T-helper 1 cell treated with Interleukin-12 subunit alpha and Interleukin-12 subunit beta and Interleukin-4 antibody, amounts not matched to agents 30 ng/mL and 1 ng/mL, for 36 hours (primary cell): ENCODE results near the gene DPM2. TPM values are rescaled to one million over a fixed set of nuclear protein-coding genes. Genes with fewer than 3 reads are reported as not detected.

Experiments used
- intact Hi-C: fragments of 100-400 bp; cut with micrococcal nuclease; formaldehyde crosslinking; loops from one replicate; pipeline ENCODE4 v1.15.1; 2024
- total RNA-seq: library from RNA; stranded (reverse); gene quantifications from 2 replicates; pipeline ENCODE4 v1.2.3, GENCODE V29; 2022

The DPM2 gene
- total RNA-seq, 1 donor from 2014 or later, result 51.3 TPM

DNA sequence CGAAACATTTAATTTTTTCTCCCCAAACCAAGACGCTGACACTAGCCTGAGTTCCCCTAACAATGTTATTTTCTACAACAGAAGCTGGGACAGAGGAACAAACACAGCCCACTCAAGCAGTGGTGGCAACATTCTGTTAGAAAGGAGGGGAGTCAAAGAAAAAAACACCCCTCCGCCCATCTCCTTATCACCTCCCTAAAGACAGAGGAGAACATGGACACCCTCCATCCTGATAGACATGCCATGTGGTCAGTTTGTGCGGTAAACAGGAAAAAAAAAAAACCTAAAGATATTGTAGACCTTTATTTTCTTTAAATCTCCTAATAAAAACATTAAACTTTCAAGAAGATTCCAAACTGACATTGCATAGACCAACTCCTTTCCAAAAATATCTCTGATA, 2.9 kb upstream of the DPM2 start:
- intact Hi-C loops, result no loop called here

DNA sequence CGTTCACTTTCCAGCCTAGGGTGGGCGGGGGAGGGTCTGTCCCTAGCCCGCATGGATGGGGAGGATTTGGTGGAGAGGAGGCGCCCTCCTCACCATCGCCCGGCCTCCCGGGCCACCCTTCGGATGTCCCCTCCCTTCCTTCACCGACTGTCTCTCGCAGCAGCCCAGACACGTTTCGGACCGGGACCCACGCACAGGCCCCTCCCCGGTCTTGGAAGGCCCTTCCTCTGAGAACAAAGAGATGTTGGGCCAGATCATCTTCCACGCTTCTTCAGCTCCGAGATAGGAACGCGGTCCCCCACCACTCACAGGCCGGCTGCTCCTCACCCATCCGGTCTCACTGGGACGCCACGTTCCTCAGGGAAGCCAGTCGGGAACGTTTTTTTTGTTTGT, 640 bp upstream of the DPM2 start:
- intact Hi-C loops, result no loop called here

DNA sequence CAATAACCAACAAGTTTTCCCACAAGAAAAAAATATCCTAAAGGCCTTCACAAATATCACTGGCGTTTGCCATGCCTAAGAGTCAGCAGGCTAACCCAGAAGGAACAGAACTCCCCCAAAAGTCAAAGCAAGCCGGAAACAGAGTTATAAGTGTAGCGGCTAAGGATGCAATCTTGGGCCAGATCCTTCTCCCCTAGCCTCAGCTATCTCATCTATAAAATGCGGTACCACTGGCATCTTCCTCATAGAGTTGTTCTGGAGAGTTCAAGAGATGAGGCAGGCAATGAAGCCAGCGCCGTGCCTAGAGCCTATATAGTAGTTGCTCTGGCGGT, 632 bp downstream of the DPM2 start:
- intact Hi-C loops, result loop anchor here (1.0 kb wide), 5 partner anchors 10 to 190 kb away; partner anchors contain the start of genes NAIF1 and PTGES2

DNA sequence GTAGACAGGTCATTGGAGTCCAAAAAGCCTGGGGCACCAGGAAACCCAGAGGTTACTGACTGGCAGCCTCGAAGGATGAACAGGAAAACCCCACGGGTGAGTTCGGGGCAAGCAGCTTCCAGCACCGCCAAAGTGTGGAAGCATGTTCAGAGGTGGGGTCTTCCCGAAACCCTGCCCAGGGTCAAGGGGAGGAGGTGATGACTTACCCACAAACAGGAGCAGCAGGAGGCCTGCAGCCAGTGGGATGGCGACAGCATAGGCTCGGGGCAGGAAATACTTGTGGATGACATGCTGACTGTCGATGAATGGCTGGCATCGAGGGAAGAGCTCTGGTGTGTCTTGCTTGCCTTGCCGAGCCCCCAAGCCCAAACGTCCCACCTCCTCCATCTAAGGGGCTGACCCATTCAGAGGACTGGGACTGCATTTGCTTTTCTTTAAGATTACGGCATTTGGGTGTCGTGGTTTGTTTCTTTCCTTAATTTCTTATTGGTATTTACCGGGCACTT, 1.3 kb downstream of the DPM2 start:
- intact Hi-C loops, result no loop called here

DNA sequence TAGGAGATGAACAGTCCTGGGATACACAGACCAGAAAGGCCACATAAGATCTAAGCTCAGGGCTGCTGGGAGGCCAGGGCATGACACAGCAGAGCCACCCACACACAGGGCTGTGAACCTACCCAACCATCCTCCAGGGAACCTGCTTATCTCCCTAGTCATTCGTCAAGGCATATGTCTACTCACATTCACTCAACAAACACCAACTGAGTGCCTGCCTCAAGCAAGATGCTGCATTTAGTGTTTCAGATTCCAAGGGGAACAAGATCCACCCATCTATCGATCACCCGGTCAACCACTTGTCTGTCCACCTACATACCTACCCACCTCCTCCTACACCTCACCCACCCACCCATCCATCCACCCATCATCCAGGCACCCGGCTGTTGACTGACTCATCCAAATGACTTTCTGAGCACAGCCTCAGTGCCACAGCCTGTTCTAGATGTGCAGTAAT, 1.9 kb downstream of the DPM2 start:
- intact Hi-C loops, result no loop called here

DNA sequence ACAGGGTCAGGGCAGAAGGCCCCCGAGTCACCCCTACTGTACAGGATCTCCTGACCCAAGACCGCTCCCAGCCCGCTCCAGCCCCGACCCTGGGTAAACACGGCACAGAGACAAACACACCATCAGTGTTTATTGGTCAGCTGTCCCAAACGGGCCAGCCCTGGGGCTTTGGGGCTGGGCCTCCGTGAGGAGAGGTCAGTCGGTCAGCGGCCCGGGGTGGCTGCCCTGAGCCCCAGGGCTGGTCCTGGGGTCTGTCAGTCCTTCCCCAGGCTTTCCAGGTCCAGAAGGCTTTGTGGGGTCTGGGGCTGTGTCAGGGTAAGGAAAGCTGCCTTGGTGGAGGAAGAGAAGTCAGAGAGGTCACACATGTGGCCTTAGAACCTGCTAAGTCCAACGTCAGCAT, 2.7 kb downstream of the DPM2 start:
- intact Hi-C loops, result loop anchor here (5.0 kb wide), 1 partner anchor 323 kb away; the partner anchor contains the start of gene STXBP1

DNA sequence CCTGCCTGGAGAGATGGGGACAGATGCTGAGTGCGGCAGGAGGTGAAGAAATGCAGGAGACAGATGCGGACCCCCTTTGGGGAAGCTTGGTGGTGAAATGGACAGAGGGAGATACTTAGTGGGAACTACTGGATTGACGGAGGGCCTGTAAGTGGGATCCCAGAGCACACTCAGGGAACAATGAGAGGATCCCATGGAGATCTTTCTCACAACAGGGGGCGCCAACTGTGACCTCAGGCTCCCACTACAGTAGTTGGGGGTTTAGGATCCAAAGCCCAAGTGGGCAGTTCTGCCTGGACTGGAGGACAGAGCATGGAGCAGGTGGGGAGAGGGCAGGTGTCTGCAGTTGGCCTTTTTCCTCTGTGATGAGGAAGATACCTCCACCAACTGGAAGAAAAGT, 3.4 kb downstream of the DPM2 start:
- intact Hi-C loops, result loop anchor here (5.0 kb wide), 1 partner anchor 322 kb away; the partner anchor contains the start of gene STXBP1

DNA sequence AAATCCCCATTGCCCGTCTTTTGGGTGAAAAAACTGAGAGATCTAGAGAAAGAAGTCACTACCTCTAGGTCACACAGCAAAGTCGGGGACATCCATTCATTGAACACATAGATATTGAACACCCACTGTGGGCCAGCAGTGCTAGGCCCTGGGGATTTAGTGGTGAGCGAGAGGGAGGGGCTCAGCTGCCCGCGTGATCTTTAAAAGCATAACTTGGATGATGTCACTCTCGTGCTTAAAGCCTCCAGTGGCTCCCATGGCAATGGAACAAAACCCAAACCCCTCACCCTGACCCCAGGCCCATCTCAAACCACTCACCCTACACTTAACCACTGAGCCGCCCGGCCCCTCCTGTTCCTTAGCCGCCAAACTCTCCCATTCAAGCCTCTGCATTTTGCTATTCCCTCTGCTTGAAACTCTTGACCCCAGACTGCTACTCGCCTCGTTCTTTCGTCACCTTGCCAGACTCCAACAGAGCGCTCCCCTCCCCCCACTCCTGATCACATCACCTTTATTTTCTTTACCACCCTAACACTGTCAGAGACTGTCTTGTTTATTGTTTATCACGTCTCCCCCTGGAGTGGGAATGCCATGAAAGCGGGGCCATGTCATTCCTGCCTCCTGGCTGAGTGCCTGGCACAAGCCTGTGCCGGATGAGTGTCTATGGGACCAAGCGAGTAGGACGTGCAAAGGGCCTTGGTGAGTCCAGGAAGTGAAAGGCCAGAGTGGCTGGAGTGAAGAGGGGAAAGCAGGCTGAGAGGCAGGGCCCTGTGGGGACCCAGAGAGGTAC, 6.4 kb downstream of the DPM2 start:
- intact Hi-C loops, result loop anchor here (2.0 to 5.0 kb wide), 2 partner anchors 26 to 319 kb away; partner anchors contain the start of gene STXBP1

DNA sequence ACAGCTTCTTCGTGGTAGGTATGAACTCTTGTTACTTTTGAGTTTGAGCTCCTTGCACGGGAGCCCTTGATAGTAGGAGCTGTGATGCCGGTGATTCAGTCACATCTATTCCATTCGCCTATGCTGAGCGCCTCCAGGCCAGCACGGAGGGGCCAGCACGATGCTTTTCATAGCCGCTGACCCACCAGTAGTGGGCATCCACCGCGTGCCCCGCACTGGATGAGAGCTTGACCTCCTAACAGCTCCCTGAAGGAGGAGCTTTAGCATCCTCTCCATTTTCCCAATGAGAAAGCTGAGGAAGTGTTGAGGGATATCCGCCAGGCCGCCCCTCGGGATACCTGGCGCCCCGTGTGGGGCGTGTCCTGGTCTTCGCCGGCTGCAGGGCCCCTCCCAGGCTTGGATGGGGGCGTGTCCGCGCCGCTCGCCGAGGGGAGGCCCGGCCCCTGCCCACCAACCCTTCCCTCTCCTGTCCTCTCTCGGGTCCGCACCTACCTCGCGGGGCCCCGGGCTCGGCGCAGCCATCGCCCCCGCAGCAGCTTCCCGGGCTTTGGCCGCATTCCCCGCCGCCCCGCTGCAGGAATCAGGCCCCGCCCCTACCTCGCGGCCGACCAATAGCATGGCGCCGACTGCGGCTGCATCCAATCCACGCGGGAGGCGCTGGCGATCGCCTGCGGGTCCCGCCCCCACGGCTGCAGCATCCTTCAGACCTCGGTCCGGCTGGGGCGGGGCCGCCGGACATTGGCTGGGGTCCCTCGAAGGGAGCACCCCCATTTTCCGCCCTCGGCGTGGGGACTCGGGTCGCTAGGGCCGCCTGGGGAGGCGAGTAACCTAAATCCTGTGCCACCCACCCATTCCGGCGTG, 7.2 kb downstream of the DPM2 start, which contains the start of gene PIP5KL1:
PIP5KL1 (minus strand) TSS at position 547 of the 861 bp plus-strand sequence; CDS start at position 522, 25 bp downstream.
- intact Hi-C loops, result loop anchor here (2.0 to 5.0 kb wide), 2 partner anchors 26 to 318 kb away; partner anchors contain the start of gene STXBP1

DNA sequence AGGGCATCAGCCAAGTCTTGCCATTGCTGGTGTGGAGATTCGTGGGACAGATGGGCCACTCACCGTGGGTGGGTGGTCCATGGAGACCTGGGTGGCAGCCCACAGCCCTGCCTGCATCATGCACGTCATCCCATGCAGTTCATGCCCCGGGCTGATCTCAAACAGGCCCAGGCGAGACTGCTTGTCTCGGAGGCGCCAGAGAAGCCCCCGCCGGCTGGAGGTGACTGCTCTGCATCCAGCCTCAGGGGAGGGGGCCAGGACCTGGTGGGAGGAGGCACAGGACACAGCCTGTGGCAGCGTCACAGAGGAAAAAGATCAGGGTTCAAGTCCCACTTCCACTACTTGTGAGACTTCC, 8.1 kb downstream of the DPM2 start:
- intact Hi-C loops, result no loop called here

DNA sequence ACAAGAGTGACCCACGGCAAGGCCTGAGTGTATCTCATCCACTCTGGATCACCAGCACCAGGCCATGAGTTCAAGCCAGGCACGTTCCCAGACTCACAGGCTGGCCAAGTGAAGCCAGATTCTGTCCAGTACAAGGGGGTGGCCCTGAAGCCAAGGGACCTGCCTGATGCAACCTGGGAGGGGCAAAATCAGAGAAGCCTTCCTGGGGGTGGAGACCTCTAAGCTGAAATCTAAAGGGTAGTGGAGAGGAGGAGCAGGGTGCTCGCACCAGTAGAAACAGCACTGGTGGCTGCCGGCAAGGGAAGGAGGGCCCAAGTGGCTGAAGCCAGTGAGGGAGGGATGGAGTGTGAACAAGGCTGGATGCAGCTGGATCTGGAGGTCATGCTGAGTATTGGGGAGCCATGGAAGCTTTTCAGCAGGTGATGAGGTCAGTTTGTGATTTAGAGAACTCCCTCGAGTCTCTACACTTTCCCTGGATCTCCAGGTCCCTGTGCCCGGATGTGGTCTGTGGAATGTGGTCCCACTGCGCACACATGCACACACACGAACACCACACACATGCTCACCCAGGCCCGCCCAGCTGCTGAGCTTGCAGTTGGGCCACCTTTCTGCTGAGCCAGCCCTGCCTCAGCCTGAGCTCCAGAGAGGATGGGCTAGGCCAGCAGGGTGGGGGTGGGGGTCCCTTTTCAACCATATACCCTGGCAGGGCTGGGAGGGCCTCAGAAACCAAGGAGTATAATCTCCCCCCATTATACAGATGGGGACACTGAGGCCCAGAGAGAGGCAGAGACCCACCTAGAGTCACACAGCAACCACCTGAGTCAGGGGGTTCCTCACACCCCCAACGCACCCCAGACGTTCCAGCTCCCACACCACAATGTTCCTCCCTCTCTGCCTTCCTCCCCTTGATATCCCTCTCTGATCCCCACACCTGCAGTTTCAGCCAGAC, 8.7 kb downstream of the DPM2 start:
- intact Hi-C loops, result no loop called here

DNA sequence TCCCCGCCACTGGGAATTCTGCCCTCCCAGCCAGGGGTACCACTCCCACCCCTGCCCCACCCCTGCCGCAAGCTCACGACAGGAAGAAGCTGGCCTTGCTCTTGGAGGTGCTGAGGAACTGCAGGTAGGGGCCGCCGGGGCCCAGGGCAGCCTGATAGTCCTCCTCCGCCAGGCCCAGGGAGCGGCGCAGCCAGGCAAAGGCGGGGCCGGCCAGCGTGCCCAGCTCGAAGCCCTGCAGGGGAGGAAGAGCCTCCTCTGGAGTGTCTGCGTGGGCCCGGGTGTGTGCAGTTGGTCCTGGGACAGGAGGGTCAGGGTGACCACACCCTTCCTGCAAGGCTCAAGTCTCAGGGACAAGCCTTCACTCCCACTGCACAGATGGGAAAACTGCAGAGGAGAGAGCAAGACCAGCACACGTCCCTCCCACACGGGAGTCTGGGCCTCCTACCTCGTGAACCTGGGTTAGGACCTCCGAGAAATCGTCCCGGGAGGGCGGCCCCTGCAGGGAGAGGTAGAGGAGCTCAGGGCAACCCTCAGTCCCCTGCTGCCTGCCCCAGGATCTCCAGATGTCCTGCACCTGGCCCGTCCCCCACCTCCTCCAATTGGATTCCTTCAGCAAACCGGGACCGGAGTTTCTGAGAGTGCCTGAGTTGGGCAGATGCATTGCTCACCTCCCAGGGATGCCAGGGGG, 9.5 kb downstream of the DPM2 start:
- intact Hi-C loops, result loop anchor here (1.0 kb wide), 2 partner anchors 9 to 11 kb away; partner anchors contain the start of genes DPM2 and ST6GALNAC4

DNA sequence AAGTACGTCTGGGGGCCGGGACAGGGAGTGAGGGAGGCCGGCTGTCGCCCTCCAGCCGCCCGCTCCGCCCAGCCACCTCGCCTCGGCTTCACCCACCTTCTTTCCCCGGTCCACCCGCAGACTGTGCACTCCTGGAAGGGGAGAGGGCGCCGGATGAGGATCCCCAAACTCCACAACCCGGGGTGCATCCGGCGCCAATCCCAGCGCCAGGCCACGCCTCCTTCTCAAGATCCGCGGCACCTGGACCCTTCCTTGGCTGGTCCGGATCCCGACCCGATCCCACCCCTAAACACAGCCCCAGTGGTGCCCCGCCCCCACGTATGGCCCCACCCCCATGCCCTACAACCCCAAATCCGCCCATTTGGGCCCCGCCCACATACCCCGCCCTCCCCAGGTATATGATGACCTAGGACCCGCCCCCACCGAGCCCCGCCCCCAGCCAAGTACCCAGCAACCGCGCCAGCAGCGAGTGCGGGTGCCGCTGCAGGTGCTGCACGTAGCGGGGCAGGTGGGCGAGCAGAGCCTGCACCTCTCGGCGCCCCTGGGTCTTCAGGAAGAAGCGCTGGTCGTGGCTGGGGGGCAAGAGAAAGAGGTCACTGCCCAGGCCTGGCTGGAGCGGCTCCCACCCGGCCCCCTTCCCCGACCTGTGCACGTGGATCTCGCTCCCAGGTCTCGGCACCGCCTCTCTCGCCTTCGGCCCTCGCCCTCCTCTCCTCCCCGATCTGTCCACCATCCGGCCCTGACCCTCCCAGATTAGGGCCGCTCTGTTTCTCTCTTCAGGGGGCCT, 10.3 kb downstream of the DPM2 start:
- intact Hi-C loops, result loop anchor here (1.0 kb wide), 2 partner anchors 10 kb away; partner anchors contain the start of genes DPM2 and ST6GALNAC4

DNA sequence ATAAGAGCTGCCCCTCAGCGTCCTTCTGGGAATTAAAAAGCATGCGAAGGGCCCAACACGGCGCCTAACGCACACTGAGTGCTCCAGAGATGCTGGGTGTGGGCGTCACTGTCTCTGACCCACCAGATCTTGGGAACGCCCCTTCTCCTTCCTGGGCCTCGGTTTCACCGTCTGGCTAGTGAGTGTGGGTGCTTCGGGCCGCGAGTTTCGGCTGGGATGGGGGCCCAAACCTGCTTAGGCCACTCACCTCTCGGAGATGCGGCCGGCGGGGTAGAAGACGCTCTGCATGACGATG, 10.8 kb downstream of the DPM2 start:
- intact Hi-C loops, result loop anchor here (1.0 kb wide), 2 partner anchors 10 kb away; partner anchors contain the start of genes DPM2 and ST6GALNAC4

DNA sequence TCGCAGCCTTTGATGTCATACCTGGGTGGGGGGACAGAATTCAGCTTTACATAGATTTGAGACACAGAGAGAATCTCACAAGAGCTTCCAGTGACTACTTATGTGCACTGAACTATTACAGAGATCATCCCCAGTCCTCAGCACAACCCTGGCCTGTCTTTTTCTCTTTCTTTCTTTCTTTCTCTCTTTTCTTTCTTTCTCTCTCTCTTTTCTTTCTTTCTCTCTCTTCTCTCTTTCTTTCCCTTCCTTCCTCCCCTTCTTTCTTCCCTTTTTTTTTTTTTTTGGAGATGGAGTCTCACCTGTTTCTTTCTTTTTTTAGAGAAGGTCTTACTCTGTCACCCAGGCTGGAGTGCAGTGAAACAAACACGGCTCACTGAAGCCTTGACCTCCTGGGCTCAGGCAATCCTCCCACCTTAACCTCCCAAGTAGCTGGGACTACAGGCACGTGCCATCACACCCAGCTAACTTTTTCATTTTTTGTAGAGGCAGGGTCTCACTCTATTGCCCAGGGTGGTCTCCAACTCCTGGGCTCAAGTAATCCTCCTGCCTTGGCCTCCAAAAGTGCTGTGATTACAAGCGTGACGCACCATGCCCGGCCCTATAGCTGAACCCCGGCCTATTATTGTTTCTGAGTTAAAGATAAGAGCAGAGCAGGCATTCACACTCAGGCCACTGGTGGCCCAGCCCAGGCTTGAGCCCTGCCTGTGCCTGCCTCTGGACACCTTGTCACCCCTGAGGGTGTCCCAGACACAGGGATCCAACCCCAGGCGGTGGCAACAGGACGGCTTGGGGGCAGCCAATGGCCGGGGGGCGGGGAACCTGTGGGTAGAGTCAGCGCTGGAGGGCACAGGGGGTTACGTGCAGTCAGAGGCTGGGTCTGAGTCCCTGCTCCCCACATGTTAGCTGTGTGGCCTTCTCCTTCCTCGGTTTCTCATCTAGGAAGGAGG, 11.4 kb downstream of the DPM2 start:
- intact Hi-C loops, result no loop called here

DNA sequence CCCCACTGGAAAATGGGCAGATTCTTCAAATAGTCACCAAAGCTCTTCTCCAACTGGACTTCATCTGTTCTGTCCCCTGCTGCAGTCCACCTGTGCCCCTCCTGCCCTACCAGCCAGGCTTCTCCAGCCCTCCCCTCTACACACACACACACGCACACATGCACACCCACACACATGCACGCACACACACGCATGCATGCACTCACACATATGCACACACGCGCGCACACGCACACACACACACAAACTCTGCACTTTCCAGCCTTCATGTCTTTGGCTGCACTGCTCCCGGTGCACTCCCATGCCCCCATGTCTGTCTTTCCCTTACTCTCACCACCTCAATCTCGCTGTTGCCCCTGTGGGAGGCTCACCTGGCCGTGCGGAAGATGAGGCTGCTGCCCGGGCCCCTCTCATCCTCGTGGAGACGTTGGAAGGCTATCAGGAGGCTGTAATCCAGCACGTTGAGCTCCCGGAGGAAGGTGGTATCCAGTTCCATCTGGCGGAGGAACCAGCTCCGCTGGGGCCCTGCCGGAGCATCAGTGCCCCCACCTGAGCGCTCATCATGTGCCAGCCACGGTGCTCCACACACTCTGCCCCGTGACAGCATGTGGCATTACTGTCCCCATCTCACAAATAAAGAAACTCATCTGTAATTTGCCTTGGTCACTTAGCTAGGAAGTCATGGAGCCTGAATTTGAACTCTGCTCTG, 12.8 kb downstream of the DPM2 start:
- intact Hi-C loops, result no loop called here

DNA sequence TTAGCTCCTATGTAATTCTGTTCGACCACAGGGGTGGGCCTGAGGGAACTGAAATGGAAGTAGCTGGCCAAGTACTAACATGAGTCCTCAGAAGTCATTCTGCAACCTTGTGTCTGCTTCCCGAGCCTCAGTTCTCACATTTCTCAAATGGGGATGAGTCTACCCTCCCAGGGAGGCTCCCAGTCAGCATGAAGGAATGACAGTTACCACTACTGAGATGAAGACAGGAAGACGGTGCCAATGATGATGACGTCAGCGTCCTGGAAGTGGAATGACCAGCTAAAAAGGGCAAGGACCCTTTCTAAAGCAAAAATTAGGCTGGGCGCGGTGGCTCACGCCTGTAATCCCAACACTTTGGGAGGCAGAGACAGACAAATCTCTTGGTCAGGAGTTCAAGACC, 13.9 kb downstream of the DPM2 start:
- intact Hi-C loops, result no loop called here

DNA sequence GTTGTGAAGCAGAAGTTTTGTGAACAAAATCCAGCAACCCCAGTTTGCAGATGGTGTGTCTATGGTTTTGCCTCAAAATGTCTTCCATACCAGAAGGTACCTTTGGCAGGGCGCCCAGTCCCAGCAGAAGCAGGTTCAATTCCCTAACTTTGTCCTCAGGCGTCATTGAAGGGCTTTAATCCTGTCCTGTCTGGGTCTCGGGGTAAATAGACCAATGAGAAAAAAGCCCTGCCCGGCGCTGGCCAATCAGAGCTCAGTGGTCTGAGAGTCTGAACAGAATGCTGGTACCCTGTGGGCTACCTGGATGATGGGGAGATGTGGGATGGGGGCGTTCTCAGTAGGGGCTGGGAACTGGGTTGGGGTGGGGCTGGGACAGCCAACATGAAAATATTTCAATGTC, 14.6 kb downstream of the DPM2 start:
- intact Hi-C loops, result no loop called here
